DMS79 treated with DMSO at 0.1 percent for 48 hours (cell line): Measurements from ENCODE around the gene BTBD10.

Experiments used
- DNase-seq: peaks from one replicate; lab custom pipeline; 2025; lab: John Stamatoyannopoulos, UW

Gene BTBD10

GRCh38 chr11:13375798-13376197 is 87.2 kb downstream of the BTBD10 start:
- peak; percentile 14 for DNase-seq

GRCh38 chr11:13373216-13373615 is 89.8 kb downstream of the BTBD10 start:
- no peak for DNase-seq

- no peak for DNase-seq
Observed at GRCh38 chr11:13368041-13368446, 95.0 kb downstream of the BTBD10 start.

- DNase-seq = no peak
Observed at GRCh38 chr11:13367115-13367514, 95.9 kb downstream of the BTBD10 start.

- no peak for DNase-seq
Observed at GRCh38 chr11:13366266-13367026, 96.6 kb downstream of the BTBD10 start.

GRCh38 chr11:13364388-13364787 is 98.6 kb downstream of the BTBD10 start:
- DNase-seq = no peak

- DNase-seq = no peak
Observed at GRCh38 chr11:13362596-13363109, 100.4 kb downstream of the BTBD10 start.

GRCh38 chr11:13358596-13359270 is 104.3 kb downstream of the BTBD10 start:
- DNase-seq = no peak

GRCh38 chr11:13357232-13357631 is 105.8 kb downstream of the BTBD10 start:
- DNase-seq = no peak

GRCh38 chr11:13355191-13355590 is 107.8 kb downstream of the BTBD10 start:
- DNase-seq = no peak

GRCh38 chr11:13354335-13354734 is 108.7 kb downstream of the BTBD10 start:
- DNase-seq = no peak

- DNase-seq = peak; percentile 36
Observed at GRCh38 chr11:13352711-13353110, 110.3 kb downstream of the BTBD10 start.

- no peak for DNase-seq
Observed at GRCh38 chr11:13349581-13349980, 113.4 kb downstream of the BTBD10 start.

- no peak for DNase-seq
Observed at GRCh38 chr11:13349046-13349445, 114.0 kb downstream of the BTBD10 start.

- no peak for DNase-seq
Observed at GRCh38 chr11:13348305-13348704, 114.7 kb downstream of the BTBD10 start.

- DNase-seq = no peak
Observed at GRCh38 chr11:13347901-13348300, 115.1 kb downstream of the BTBD10 start.

GRCh38 chr11:13346470-13346869 is 116.6 kb downstream of the BTBD10 start:
- no peak for DNase-seq

- DNase-seq = no peak
Observed at GRCh38 chr11:13344818-13345217, 118.2 kb downstream of the BTBD10 start.

- DNase-seq = peak; percentile 86
Observed at GRCh38 chr11:13343931-13344717, 118.9 kb downstream of the BTBD10 start.

- no peak for DNase-seq
Observed at GRCh38 chr11:13343067-13343466, 120.0 kb downstream of the BTBD10 start.

GRCh38 chr11:13341026-13341425 is 122.0 kb downstream of the BTBD10 start:
- DNase-seq = no peak
